Endodermal cell (in vitro differentiated cells): ENCODE data around the gene SLC12A3. TPM values are rescaled to one million over a fixed set of nuclear protein-coding genes. Genes with fewer than 3 reads are reported as not detected.

Source experiments
- DNase-seq: peaks from one replicate; pipeline ENCODE4 v3.0.0-alpha.2; 2017
- H3K27ac ChIP-seq: 2 replicates; pipeline ENCODE4 v1.5.1; 2013; ENCODE audit warnings: mild to moderate bottlenecking, low read depth, low read length, moderate library complexity
- H3K27me3 ChIP-seq: 2 replicates; pipeline ENCODE4 v1.6.1; 2013; ENCODE audit warnings: mild to moderate bottlenecking, low read length, moderate library complexity; ENCODE audit not compliant: insufficient read depth, control insufficient read depth, poor library complexity, severe bottlenecking
- H3K36me3 ChIP-seq: 2 replicates; pipeline ENCODE4 v1.7.0; 2013; ENCODE audit warnings: mild to moderate bottlenecking, low read length, moderate library complexity; ENCODE audit not compliant: control insufficient read depth, insufficient read depth
- H3K4me1 ChIP-seq: one replicate; pipeline ENCODE4 v1.7.0; 2013; ENCODE audit warnings: low read length; ENCODE audit not compliant: control insufficient read depth, insufficient read depth
- H3K4me3 ChIP-seq: 2 replicates; pipeline ENCODE4 v1.5.1; 2013; ENCODE audit warnings: mild to moderate bottlenecking, low read length, moderate library complexity
- H3K9ac ChIP-seq: 2 replicates; pipeline ENCODE4 v1.6.1; 2013; ENCODE audit warnings: mild to moderate bottlenecking, low read length, moderate library complexity; ENCODE audit not compliant: poor library complexity, severe bottlenecking; ENCODE audit errors: extremely low read depth
- H3K9me3 ChIP-seq: 2 replicates; pipeline ENCODE4 v1.6.1; 2013; ENCODE audit warnings: mild to moderate bottlenecking, low read length, moderate library complexity; ENCODE audit not compliant: control insufficient read depth
- H3K27ac Mint-ChIP-seq: 2 replicates; pipeline ENCODE4 v1.8.0; 2020; ENCODE audit warnings: mixed read lengths
- H3K27me3 Mint-ChIP-seq: 2 replicates; pipeline ENCODE4 v1.8.0; 2021; ENCODE audit warnings: mild to moderate bottlenecking, mixed read lengths; ENCODE audit not compliant: insufficient read depth
- H3K36me3 Mint-ChIP-seq: 2 replicates; pipeline ENCODE4 v1.8.0; 2020; ENCODE audit warnings: low read depth, mixed read lengths
- H3K4me1 Mint-ChIP-seq: 2 replicates; pipeline ENCODE4 v1.8.0; 2020; ENCODE audit warnings: mixed read lengths
- H3K4me3 Mint-ChIP-seq: 2 replicates; pipeline ENCODE4 v1.8.0; 2020; ENCODE audit warnings: mild to moderate bottlenecking, moderate library complexity, mixed read lengths
- H3K9me3 Mint-ChIP-seq: 2 replicates; pipeline ENCODE4 v1.8.0; 2020; ENCODE audit warnings: mild to moderate bottlenecking, mixed read lengths
- CTCF ChIP-seq: fragments of 200-600 bp; sonication (generic); conservative IDR thresholded peaks from 2 replicates; pipeline ENCODE4 v1.5.0; 2021; ENCODE audit warnings: antibody characterized with exemption, mild to moderate bottlenecking
- WGBS, 2 experiments: methylation state at CpG; one replicate each; pipeline versions ENCODE4 v1.1.5 to v1.1.7; 2013; ENCODE audit warnings: missing lambda C conversion rate in 2 of 2, mixed read lengths in 1 of 2; ENCODE audit not compliant: insufficient coverage in 1 of 2, insufficient read length in 1 of 2; 5-methylcytosine and 5-hydroxymethylcytosine counted together
- total RNA-seq, 2 donors: library from RNA; stranded (reverse); fragmentation: NEBNext Ultra II Directional in 1 of 2; extraction: Animal tissue kit (Norgen Biotek cat#: 25700) in 1 of 2; gene quantifications; 2 replicates in 1 of 2; 3 replicates in 1 of 2; pipeline ENCODE4 v1.2.1, GENCODE V29; 2021

SLC12A3 gene
- total RNA-seq, 2 donors from 2014 or later = not detected

DNA sequence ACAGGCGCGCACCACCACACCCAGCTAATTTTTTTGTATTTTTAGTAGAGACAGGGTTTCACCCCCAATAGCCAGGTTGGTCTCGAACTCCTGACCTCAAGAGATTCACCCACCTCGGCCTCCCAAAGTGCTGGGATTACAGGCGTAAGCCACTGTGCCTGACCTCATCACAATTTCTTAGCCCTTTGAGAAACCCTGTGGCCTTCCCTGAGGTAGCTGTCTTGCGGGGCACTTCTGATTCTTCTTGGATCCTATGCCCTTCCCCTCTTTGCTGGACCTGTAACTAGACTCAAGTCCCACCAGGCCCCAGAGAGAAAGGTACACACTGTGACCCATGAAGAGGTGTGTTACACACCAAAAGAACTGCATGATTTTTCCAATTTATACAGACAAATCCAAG lies 83.2 kb downstream of the SLC12A3 start:
- Mint-ChIP-seq H3K9me3 (no peaks in the 10 kb centered on the region), H3K4me1 (peaks cover 7% of the 10 kb centered on the region), H3K4me3 (no peak overlapping the region), H3K27ac (no peak overlapping the region), H3K27me3 (no peaks in the 10 kb centered on the region), H3K36me3 (peaks cover 14% of the 10 kb centered on the region)
- Histone ChIP-seq H3K4me1 (no peaks in the 10 kb centered on the region), H3K36me3 (peaks cover 27% of the 10 kb centered on the region), H3K27ac (no peak overlapping the region), H3K9me3 (no peaks in the 10 kb centered on the region), H3K9ac (no peak overlapping the region), H3K27me3 (no peaks in the 10 kb centered on the region), H3K4me3 (no peak overlapping the region)
- WGBS, 2 experiments = 94 to 96% methylated on average over 5 to 6 of the region's 6 CpGs
- TF ChIP-seq CTCF = no peak
- DNase-seq = no peak

GRCh38 chr16:56950051-56950450 lies 85.0 kb downstream of the SLC12A3 start:
- H3K4me1 ChIP-seq = no peaks in the 10 kb centered on the region
- peaks cover 7% of the 10 kb centered on the region for H3K4me1 Mint-ChIP-seq
- H3K27me3 ChIP-seq = no peaks in the 10 kb centered on the region
- H3K27me3 Mint-ChIP-seq = no peaks in the 10 kb centered on the region
- H3K9me3 Mint-ChIP-seq = peaks cover 3% of the 10 kb centered on the region
- WGBS, 2 experiments = 91 to 100% methylated on average over 1 to 4 of the region's 4 CpGs
- DNase-seq = no peak
- H3K27ac ChIP-seq = no peak overlapping the region
- H3K4me3 Mint-ChIP-seq = no peak overlapping the region
- no peak for TF ChIP-seq CTCF
- H3K36me3 ChIP-seq = peaks cover 9% of the 10 kb centered on the region
- H3K36me3 Mint-ChIP-seq = peaks cover 2% of the 10 kb centered on the region
- no peak overlapping the region for H3K4me3 ChIP-seq
- no peak overlapping the region for H3K9ac ChIP-seq
- H3K9me3 ChIP-seq = no peaks in the 10 kb centered on the region
- no peak overlapping the region for H3K27ac Mint-ChIP-seq

- no peaks in the 10 kb centered on the region for H3K27me3 Mint-ChIP-seq
These were observed 85.4 kb downstream of the SLC12A3 start for GRCh38 chr16:56950455-56950854.

More at GRCh38 chr16:56950455-56950854, 85.4 kb downstream of the SLC12A3 start:
- H3K4me3 Mint-ChIP-seq = no peak overlapping the region
- H3K27ac Mint-ChIP-seq = no peak overlapping the region
- Histone ChIP-seq H3K27ac (no peak overlapping the region), H3K27me3 (no peaks in the 10 kb centered on the region), H3K9me3 (no peaks in the 10 kb centered on the region), H3K4me1 (no peaks in the 10 kb centered on the region), H3K4me3 (no peak overlapping the region), H3K9ac (no peak overlapping the region), H3K36me3 (peaks cover 4% of the 10 kb centered on the region)
- H3K4me1 Mint-ChIP-seq = peaks cover 7% of the 10 kb centered on the region
- no peak for DNase-seq
- H3K9me3 Mint-ChIP-seq = peaks cover 7% of the 10 kb centered on the region
- 94 to 96% methylated on average over 6 to 7 of the region's 7 CpGs for WGBS, 2 experiments
- no peak for TF ChIP-seq CTCF
- no peaks in the 10 kb centered on the region for H3K36me3 Mint-ChIP-seq
